ENCODE measurements around the gene RAD18. TPM values are rescaled to one million over a fixed set of nuclear protein-coding genes. Genes with fewer than 3 reads are reported as not detected.

Gene RAD18
- total and polyA plus RNA-seq, 2 donors (not counting 1 experiment from before 2014, with no cell fraction given), result 4.8 to 21.3 TPM

DNA sequence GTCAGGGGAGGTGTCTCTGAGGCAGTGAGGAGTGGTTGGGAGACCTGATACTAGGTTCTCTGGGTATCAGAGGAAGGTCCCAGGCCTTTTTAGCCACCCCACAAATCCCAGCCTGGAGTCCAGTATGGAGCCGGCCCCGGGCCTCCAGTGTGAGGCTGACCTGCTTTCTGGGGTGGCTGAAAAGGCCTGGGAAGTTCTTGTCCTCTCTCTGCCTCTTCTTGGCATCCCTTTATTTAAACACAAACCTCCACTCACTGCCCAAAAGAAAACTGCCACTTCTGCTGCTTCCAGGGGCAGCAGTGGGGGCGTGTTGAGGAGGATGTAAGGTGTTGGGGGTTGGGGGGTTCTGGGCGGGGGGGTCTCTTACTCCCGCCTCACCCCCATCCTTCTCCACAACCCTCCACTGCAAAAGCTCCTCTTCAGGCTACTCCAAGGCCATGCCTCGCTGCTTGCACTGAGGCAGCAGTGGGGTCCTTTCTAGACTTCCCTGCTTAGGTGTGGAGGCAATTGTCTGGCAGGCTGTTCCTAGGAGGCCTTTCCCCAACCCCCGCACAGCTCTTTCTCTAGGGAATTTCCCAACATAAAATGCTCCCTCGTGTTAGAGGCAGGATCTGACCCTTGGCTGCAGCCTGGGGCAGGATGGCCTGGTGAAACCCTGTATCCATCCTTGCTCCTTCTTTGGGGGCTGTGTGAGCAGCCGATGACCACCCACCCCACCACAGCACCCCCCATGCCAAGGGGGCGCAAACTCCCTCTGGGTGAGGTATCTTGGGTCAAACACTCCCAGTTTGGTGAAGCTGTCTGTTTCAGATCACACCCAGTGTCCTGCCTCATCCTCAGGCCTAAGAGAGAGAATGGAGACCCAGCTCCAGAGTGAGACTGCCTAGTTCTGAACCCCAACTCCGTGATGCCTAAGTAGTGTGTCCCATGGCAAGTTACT is 12.1 kb upstream of the RAD18 start:
- Histone ChIP-seq H3K36me3 (replicated peaks in 1 of 2; ENCODE audit: control extremely low read depth in 1 of 2, control insufficient read depth in 1 of 2, extremely low read depth in 1 of 2, insufficient read depth in 2 of 2, low read length in 1 of 2) (no peaks in the 10 kb centered on the region), H4K20me1 (ENCODE audit: control insufficient read depth, insufficient read depth, low read length, poor library complexity, severe bottlenecking) (no peaks in the 10 kb centered on the region), H3K4me3 (ENCODE audit: control extremely low read depth in 1 of 5, extremely low read depth in 1 of 5, insufficient read depth in 1 of 5, low read depth in 2 of 5, low read length in 4 of 5) (no peak overlapping the region), H3K9me3 (ENCODE audit: control extremely low read depth in 1 of 3, control insufficient read depth in 2 of 3, insufficient read depth in 1 of 3, low read length in 2 of 3) (peaks cover 0 to 6% (median 0%) of the 10 kb centered on the region in 3 donors), H3K4me2 (replicated peaks; ENCODE audit: low read depth, low read length, poor library complexity, severe bottlenecking) (no peak overlapping the region), H2AFZ (ENCODE audit: insufficient read depth, low read depth, low read length, poor library complexity, severe bottlenecking) (no peak overlapping the region), H3K27me3 (replicated peaks in 1 of 4; ENCODE audit: control extremely low read depth in 1 of 4, control insufficient read depth in 3 of 4, insufficient read depth in 4 of 4, low read length in 3 of 4) (peaks cover 0 to 30% (median 19%) of the 10 kb centered on the region in 4 experiments), H3K79me2 (ENCODE audit: control insufficient read depth, insufficient read depth, low read length) (no peaks in the 10 kb centered on the region), H3K27ac (ENCODE audit: low read length in 2 of 2) (no peak overlapping the region), H3K9ac (ENCODE audit: low read length) (no peak overlapping the region), H3K4me1 (ENCODE audit: control insufficient read depth in 2 of 2, insufficient read depth in 2 of 2, low read length in 2 of 2) (peaks cover 0 to 4% of the 10 kb centered on the region in 2 donors)
- CTCF ChIA-PET, result interaction anchor here (0.9 to 8.1 kb wide), 3 partner anchors 12 to 326 kb away, joined by 3 to 156 read pairs (median 3); partner anchors contain the start of gene RAD18
- H3K27me3 Mint-ChIP-seq, result peaks cover 18% of the 10 kb centered on the region
- peaks cover 3% of the 10 kb centered on the region for H3K9me3 Mint-ChIP-seq (ENCODE audit: insufficient read depth)
- no peak overlapping the region for H3K27ac Mint-ChIP-seq
- DNase-seq (no peak), ATAC-seq (ENCODE audit: low read depth) (no peak)
- intact Hi-C loops (cut with micrococcal nuclease), result no loop called here
- POLR2A ChIA-PET, result no interaction called here
- TF ChIP-seq CTCF (IDR thresholded peaks at IDR 0.05) (no peak), EZH2 (IDR thresholded peaks at IDR 0.05; ENCODE audit: borderline replicate concordance, insufficient read depth, low read depth, low read length, poor library complexity, severe bottlenecking) (no peak)
- no peak overlapping the region for H3K4me3 Mint-ChIP-seq
- 73% methylated on average over 3 of the region's 11 CpGs for WGBS (ENCODE audit: insufficient coverage)
- H3K4me1 Mint-ChIP-seq, result peaks cover 4% of the 10 kb centered on the region

GRCh38 chr3:8974458-8974857 is 11.2 kb upstream of the RAD18 start:
- CTCF ChIA-PET, result interaction anchor here (0.9 to 8.1 kb wide), 3 partner anchors 11 to 327 kb away, joined by 3 to 156 read pairs (median 3); partner anchors contain the start of gene RAD18

More at GRCh38 chr3:8974458-8974857, 11.2 kb upstream of the RAD18 start:
- H4K20me1 ChIP-seq (ENCODE audit: control insufficient read depth, insufficient read depth, low read length, poor library complexity, severe bottlenecking), result no peaks in the 10 kb centered on the region
- no peaks in the 10 kb centered on the region for H3K79me2 ChIP-seq (ENCODE audit: control insufficient read depth, insufficient read depth, low read length)
- H3K9ac ChIP-seq (ENCODE audit: low read length), result no peak overlapping the region
- POLR2A ChIA-PET, result no interaction called here
- intact Hi-C loops (cut with micrococcal nuclease), result no loop called here
- H3K27ac ChIP-seq (ENCODE audit: low read length in 2 of 2), result no peak overlapping the region
- Mint-ChIP-seq H3K4me1 (peaks cover 4% of the 10 kb centered on the region), H3K4me3 (no peak overlapping the region), H3K9me3 (ENCODE audit: insufficient read depth) (peaks cover 3% of the 10 kb centered on the region), H3K27ac (no peak overlapping the region), H3K27me3 (peaks cover 12% of the 10 kb centered on the region)
- H3K4me1 ChIP-seq (ENCODE audit: control insufficient read depth in 2 of 2, insufficient read depth in 2 of 2, low read length in 2 of 2), result peaks cover 0 to 4% of the 10 kb centered on the region in 2 donors
- peaks cover 0 to 24% (median 16%) of the 10 kb centered on the region in 4 experiments for H3K27me3 ChIP-seq (replicated peaks in 1 of 4; ENCODE audit: control extremely low read depth in 1 of 4, control insufficient read depth in 3 of 4, insufficient read depth in 4 of 4, low read length in 3 of 4)
- H2AFZ ChIP-seq (ENCODE audit: insufficient read depth, low read depth, low read length, poor library complexity, severe bottlenecking), result no peak overlapping the region
- no peak overlapping the region for H3K4me2 ChIP-seq (replicated peaks; ENCODE audit: low read depth, low read length, poor library complexity, severe bottlenecking)
- TF ChIP-seq CTCF (IDR thresholded peaks at IDR 0.05) (no peak), EZH2 (IDR thresholded peaks at IDR 0.05; ENCODE audit: borderline replicate concordance, insufficient read depth, low read depth, low read length, poor library complexity, severe bottlenecking) (no peak)
- H3K36me3 ChIP-seq (replicated peaks in 1 of 2; ENCODE audit: control extremely low read depth in 1 of 2, control insufficient read depth in 1 of 2, extremely low read depth in 1 of 2, insufficient read depth in 2 of 2, low read length in 1 of 2), result no peaks in the 10 kb centered on the region
- 86% methylated on average over 1 of the region's 2 CpGs for WGBS (ENCODE audit: insufficient coverage)
- DNase-seq (no peak), ATAC-seq (ENCODE audit: low read depth) (no peak)
- no peak overlapping the region for H3K4me3 ChIP-seq (ENCODE audit: control extremely low read depth in 1 of 5, extremely low read depth in 1 of 5, insufficient read depth in 1 of 5, low read depth in 2 of 5, low read length in 4 of 5)
- peaks cover 0 to 3% (median 0%) of the 10 kb centered on the region in 3 donors for H3K9me3 ChIP-seq (ENCODE audit: control extremely low read depth in 1 of 3, control insufficient read depth in 2 of 3, insufficient read depth in 1 of 3, low read length in 2 of 3)
